GM21576 (cell line): ENCODE results near the gene MVB12B.
"Not testable (repeated sequence)": the region's sequence is repeated elsewhere in the genome, so short reads cannot be mapped to it uniquely, and the experiment has no call there.

Source experiments
- ATAC-seq: cut with Tn5 transposase; IDR thresholded peaks from one replicate; pipeline ENCODE4 v1.9.1; 2021; ENCODE audit warnings: mild to moderate bottlenecking, moderate library complexity; ENCODE audit not compliant: unreplicated experiment

Gene MVB12B

GRCh38 chr9:126464694-126465441 is 138.2 kb downstream of the MVB12B start:
- ATAC-seq = no peak

- no peak for ATAC-seq
These were observed 139.3 kb downstream of the MVB12B start for GRCh38 chr9:126465977-126466376.

- no peak for ATAC-seq
These were observed 141.7 kb downstream of the MVB12B start for GRCh38 chr9:126468141-126468825.

- peak; percentile 17 for ATAC-seq
These were observed 143.8 kb downstream of the MVB12B start for GRCh38 chr9:126470241-126470993.

- ATAC-seq = peak; percentile 61
These were observed 144.5 kb downstream of the MVB12B start for GRCh38 chr9:126471084-126471624.

- no peak for ATAC-seq
These were observed 145.7 kb downstream of the MVB12B start for GRCh38 chr9:126472198-126472947.

- ATAC-seq = no peak
These were observed 146.3 kb downstream of the MVB12B start for GRCh38 chr9:126472948-126473298.

- no peak for ATAC-seq
These were observed 147.7 kb downstream of the MVB12B start for GRCh38 chr9:126474206-126474765.

GRCh38 chr9:126474786-126475485 is 148.3 kb downstream of the MVB12B start:
- no peak for ATAC-seq

GRCh38 chr9:126475933-126476555 is 149.4 kb downstream of the MVB12B start:
- no peak for ATAC-seq

GRCh38 chr9:126477432-126477831 is 150.8 kb downstream of the MVB12B start:
- not testable (repeated sequence) for ATAC-seq

GRCh38 chr9:126478216-126478981 is 151.8 kb downstream of the MVB12B start:
- no peak for ATAC-seq

GRCh38 chr9:126479515-126479914 is 152.9 kb downstream of the MVB12B start:
- no peak for ATAC-seq

- no peak for ATAC-seq
These were observed 154.2 kb downstream of the MVB12B start for GRCh38 chr9:126480813-126481212.

GRCh38 chr9:126481862-126482261 is 155.2 kb downstream of the MVB12B start:
- no peak for ATAC-seq

GRCh38 chr9:126482361-126483044 is 155.9 kb downstream of the MVB12B start:
- no peak for ATAC-seq

- no peak for ATAC-seq
These were observed 156.9 kb downstream of the MVB12B start for GRCh38 chr9:126483468-126484073.

GRCh38 chr9:126485662-126486061 is 159.0 kb downstream of the MVB12B start:
- ATAC-seq = no peak
